Putamen (tissue), 1 donor: ENCODE data around the gene MTRFR.
"Not testable (repeated sequence)": the region's sequence is repeated elsewhere in the genome, so short reads cannot be mapped to it uniquely, and the experiment has no call there.

Experiments used
- DNase-seq: peaks from one replicate; pipeline ENCODE4 v3.0.0-alpha.2; 2016; ENCODE audit warnings: low spot score

MTRFR gene

GRCh38 chr12:123232807-123233504, at the start of gene MTRFR, which contains the start of gene MPHOSPH9:
Gene MTRFR (plus strand): TSS chr12:123233436. CDS start chr12:123253675, 20,239 bp downstream.
Gene MPHOSPH9 (minus strand): TSS chr12:123233141. CDS start chr12:123230364, 2,777 bp downstream.
- peak; percentile 100 for DNase-seq

- no peak for DNase-seq
Measured at GRCh38 chr12:123187637-123188036, 45.6 kb upstream of the MTRFR start.

GRCh38 chr12:123199936-123200335, 33.3 kb upstream of the MTRFR start:
- DNase-seq: no peak

GRCh38 chr12:123200414-123200813, 32.8 kb upstream of the MTRFR start:
- DNase-seq: no peak

GRCh38 chr12:123206794-123207193, 26.4 kb upstream of the MTRFR start:
- DNase-seq: not testable (repeated sequence)

GRCh38 chr12:123207815-123208214, 25.4 kb upstream of the MTRFR start:
- not testable (repeated sequence) for DNase-seq

GRCh38 chr12:123223241-123223668, 10.0 kb upstream of the MTRFR start:
- no peak for DNase-seq

- DNase-seq: no peak
Measured at GRCh38 chr12:123225443-123225842, 7.8 kb upstream of the MTRFR start.

GRCh38 chr12:123227581-123228258, 5.5 kb upstream of the MTRFR start:
- no peak for DNase-seq

GRCh38 chr12:123229051-123229450, 4.2 kb upstream of the MTRFR start:
- DNase-seq: no peak

- DNase-seq: no peak
Measured at GRCh38 chr12:123231931-123232330, 1.3 kb upstream of the MTRFR start.

- no peak for DNase-seq
Measured at GRCh38 chr12:123232472-123232806, 797 bp upstream of the MTRFR start.

GRCh38 chr12:123233505-123234308, 471 bp downstream of the MTRFR start:
- no peak for DNase-seq

GRCh38 chr12:123237646-123238329, 4.6 kb downstream of the MTRFR start:
- DNase-seq: no peak

GRCh38 chr12:123238330-123238682, 5.1 kb downstream of the MTRFR start:
- DNase-seq: no peak

GRCh38 chr12:123238961-123239360, 5.7 kb downstream of the MTRFR start:
- DNase-seq: no peak

- no peak for DNase-seq
Measured at GRCh38 chr12:123242116-123242904, 9.1 kb downstream of the MTRFR start.

GRCh38 chr12:123243671-123244262, 10.5 kb downstream of the MTRFR start:
- DNase-seq: no peak

GRCh38 chr12:123245678-123246077, 12.4 kb downstream of the MTRFR start:
- DNase-seq: no peak

GRCh38 chr12:123248129-123248528, 14.9 kb downstream of the MTRFR start:
- DNase-seq: not testable (repeated sequence)
